ENCODE results near the gene ARHGAP1. TPM values are rescaled to one million over a fixed set of nuclear protein-coding genes. Genes with fewer than 3 reads are reported as not detected.
"Not testable (repeated sequence)": the region's sequence is repeated elsewhere in the genome, so short reads cannot be mapped to it uniquely, and the experiment has no call there.

Gene ARHGAP1
- total and polyA plus RNA-seq, 2 of the 4 experiments (the other 2 are of a cell fraction), result 46.6 to 78.8 TPM

DNA sequence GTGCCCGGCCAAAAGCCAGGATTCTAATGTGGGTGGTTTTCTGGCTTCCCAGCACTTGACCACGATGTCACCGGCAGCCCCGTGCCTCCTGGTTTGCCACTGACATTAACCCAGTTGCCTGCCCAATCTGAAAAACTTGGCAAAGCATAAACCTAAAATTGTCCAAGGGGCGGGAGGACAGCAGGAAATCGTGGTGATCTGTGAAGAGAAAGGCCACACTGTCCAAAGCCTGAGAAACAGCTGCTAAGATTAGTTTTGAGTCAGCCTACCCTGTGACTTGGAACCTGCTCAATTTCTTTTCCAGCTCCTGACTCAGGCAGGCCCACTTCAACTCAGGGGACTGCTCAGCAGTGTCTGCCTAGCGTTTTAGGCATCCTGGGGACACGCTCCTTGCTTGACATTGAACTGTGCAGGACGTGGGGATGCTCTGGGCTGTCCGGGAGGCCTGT, 10.4 kb upstream of the ARHGAP1 start:
- peak overlapping the region; percentile 95 for H3K4ac ChIP-seq (ENCODE audit: low read depth, low read length)
- H3K4me3 ChIP-seq (ENCODE audit: insufficient read depth, low read depth, low read length), result no peak overlapping the region
- H2BK120ac ChIP-seq (ENCODE audit: low read depth, low read length), result peak overlapping the region; percentile 89
- H2BK20ac ChIP-seq (ENCODE audit: low read depth, low read length), result peak overlapping the region; percentile 95; the same call in 1 of the 2 replicates
- dilution Hi-C loops (cut with HindIII; ENCODE audit: low sequenced_read_pairs, unreplicated experiment), result no loop called here
- peak overlapping the region; percentile 82 for H3K14ac ChIP-seq (replicated peaks; ENCODE audit: low read depth, low read length)
- peaks cover 18% of the 10 kb centered on the region for H3K36me3 ChIP-seq (ENCODE audit: control insufficient read depth, insufficient read depth, low read length)
- peak overlapping the region in 1 of 2 experiments; percentile 77; a peak in 2 of 4 replicates for H4K8ac ChIP-seq (ENCODE audit: low read depth in 2 of 2, low read length in 2 of 2)
- H3K79me1 ChIP-seq (ENCODE audit: low read depth in 1 of 2, low read length in 2 of 2), result peaks cover 6 to 38% of the 10 kb centered on the region in 2 experiments
- peak overlapping the region; percentile 69 for H4K5ac ChIP-seq (ENCODE audit: low read depth, low read length)
- H3K9me1 ChIP-seq (ENCODE audit: insufficient read depth, low read length), result peaks cover 18% of the 10 kb centered on the region
- peak; percentile 36; the same call in 1 of the 2 replicates for TF ChIP-seq MAZ (IDR thresholded peaks at IDR 0.05; ENCODE audit: borderline replicate concordance, low read depth, low read length)
- TF ChIP-seq NFE2L2 (IDR thresholded peaks at IDR 0.05; ENCODE audit: low read depth, low read length), result peak; percentile 1; the same call in 1 of the 2 replicates
- no peak for TF ChIP-seq POLR2A (IDR thresholded peaks at IDR 0.05; ENCODE audit: low read depth, low read length)
- peak; percentile 62 for TF ChIP-seq RCOR1 (IDR thresholded peaks at IDR 0.05; ENCODE audit: insufficient replicate concordance, low read length)
- no peak for TF ChIP-seq CHD1 (IDR thresholded peaks at IDR 0.05; ENCODE audit: low read depth, low read length)
- 0 out of 2 replicates have a peak, but pooled peaks have one; percentile 31 for TF ChIP-seq MXI1 (IDR thresholded peaks at IDR 0.05; ENCODE audit: borderline replicate concordance, low read depth, low read length)
- H3K18ac ChIP-seq (ENCODE audit: low read depth, low read length), result peak overlapping the region; percentile 77
- H2AFZ ChIP-seq (replicated peaks; ENCODE audit: low read length, poor library complexity), result peak overlapping the region; percentile 82
- BruUV-seq (replicated peaks), result no TSS peak
- H2BK5ac ChIP-seq (ENCODE audit: low read depth, low read length, poor library complexity, severe bottlenecking), result peak overlapping the region; percentile 78
- H2BK15ac ChIP-seq (ENCODE audit: low read depth, low read length), result peak overlapping the region; percentile 95; the same call in 1 of the 3 replicates
- DNase-seq (peak; percentile 97), ATAC-seq (ENCODE audit: low read depth) (peak; percentile 92)
- intact Hi-C loops (cut with micrococcal nuclease), result no loop called here
- no peaks in the 10 kb centered on the region; the same call in 1 of the 2 replicates for H4K20me1 ChIP-seq (ENCODE audit: insufficient read depth, low read length)
- H3K4me1 ChIP-seq (ENCODE audit: control insufficient read depth, insufficient read depth, low read length), result peaks cover 14% of the 10 kb centered on the region
- no peak overlapping the region for H3K56ac ChIP-seq (ENCODE audit: extremely low read depth, insufficient read depth, low read length)
- H3K27ac ChIP-seq (ENCODE audit: insufficient read depth, low read length), result peak overlapping the region; percentile 83; the same call in 1 of the 2 replicates
- H3K23ac ChIP-seq (ENCODE audit: low read depth, low read length), result peak overlapping the region; percentile 61; the same call in 1 of the 2 replicates
- H3K4me2 ChIP-seq (ENCODE audit: low read depth, low read length), result no peak overlapping the region
- no peaks in the 10 kb centered on the region for H3K9me3 ChIP-seq (ENCODE audit: control insufficient read depth, insufficient read depth, low read length)
- in situ Hi-C loops (cut with MboI; ENCODE audit: low sequenced_read_pairs), result no loop called here
- H3K9ac ChIP-seq (ENCODE audit: low read depth, low read length), result no peak overlapping the region
- H3K27me3 ChIP-seq (ENCODE audit: control insufficient read depth, insufficient read depth, low read length), result no peaks in the 10 kb centered on the region
- WGBS, 2 experiments (ENCODE audit: extremely low coverage in 2 of 2, insufficient read length in 1 of 2), result 30% methylated on average over 2 of the region's 10 CpGs; no CpG with 5 or more reads in 1 of the 2 experiments
- peak overlapping the region; percentile 89 for H2AK9ac ChIP-seq (replicated peaks; ENCODE audit: low read depth, low read length, poor library complexity)
- ChIA-PET POLR2A (ENCODE audit: unreplicated experiment) (interaction anchor here (0.7 to 0.9 kb wide), 2 partner anchors 7 to 10 kb away, joined by 4 to 5 read pairs; partner anchors contain the start of genes ARHGAP1 and ZNF408), CTCF (interaction anchor here (0.5 to 0.7 kb wide), 2 partner anchors 203 to 419 kb away, joined by 3 to 4 read pairs; no protein-coding TSS in a partner anchor)
- peak overlapping the region; percentile 69 for H4K91ac ChIP-seq (ENCODE audit: insufficient read depth, low read depth, low read length)
- H2AK5ac ChIP-seq (ENCODE audit: low read depth, low read length), result peak overlapping the region; percentile 99; the same call in 1 of the 2 replicates

DNA sequence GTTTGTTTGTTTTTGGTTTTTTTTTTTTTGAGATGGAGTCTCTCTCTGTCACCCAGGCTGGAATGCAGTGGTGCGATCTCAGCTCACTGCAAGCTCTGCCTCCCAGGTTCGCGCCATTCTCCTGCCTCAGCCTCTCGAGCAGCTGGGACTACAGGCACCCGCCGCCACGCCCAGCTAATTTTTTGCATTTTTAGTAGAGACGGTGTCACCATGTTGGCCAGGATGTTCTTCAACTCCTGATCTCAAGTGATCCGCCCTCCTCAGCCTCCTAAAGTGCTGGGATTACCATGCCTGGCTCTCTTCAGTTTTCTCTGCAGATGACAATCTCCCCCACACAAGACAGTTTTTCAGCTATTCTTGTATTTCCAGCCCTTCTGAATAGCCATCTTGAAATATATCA, 8.9 kb upstream of the ARHGAP1 start:
- H4K5ac ChIP-seq (ENCODE audit: low read depth, low read length); DNase-seq; H2AFZ ChIP-seq (replicated peaks; ENCODE audit: low read length, poor library complexity); intact Hi-C loops (cut with micrococcal nuclease); H2AK5ac ChIP-seq (ENCODE audit: low read depth, low read length); H3K18ac ChIP-seq (ENCODE audit: low read depth, low read length); H3K23ac ChIP-seq (ENCODE audit: low read depth, low read length); H2BK120ac ChIP-seq (ENCODE audit: low read depth, low read length); H3K9ac ChIP-seq (ENCODE audit: low read depth, low read length); BruUV-seq (replicated peaks); H2BK20ac ChIP-seq (ENCODE audit: low read depth, low read length); CTCF ChIA-PET; H4K91ac ChIP-seq (ENCODE audit: insufficient read depth, low read depth, low read length); H3K4me1 ChIP-seq (ENCODE audit: control insufficient read depth, insufficient read depth, low read length); H3K4me3 ChIP-seq (ENCODE audit: insufficient read depth, low read depth, low read length); H4K20me1 ChIP-seq (ENCODE audit: insufficient read depth, low read length); H3K27ac ChIP-seq (ENCODE audit: insufficient read depth, low read length); H3K4ac ChIP-seq (ENCODE audit: low read depth, low read length); H3K14ac ChIP-seq (replicated peaks; ENCODE audit: low read depth, low read length); H4K8ac ChIP-seq (ENCODE audit: low read depth in 2 of 2, low read length in 2 of 2); H3K4me2 ChIP-seq (ENCODE audit: low read depth, low read length); H3K56ac ChIP-seq (ENCODE audit: extremely low read depth, insufficient read depth, low read length); H2BK15ac ChIP-seq (ENCODE audit: low read depth, low read length); H3K9me3 ChIP-seq (ENCODE audit: control insufficient read depth, insufficient read depth, low read length); in situ Hi-C loops (cut with MboI; ENCODE audit: low sequenced_read_pairs); H2BK5ac ChIP-seq (ENCODE audit: low read depth, low read length, poor library complexity, severe bottlenecking); POLR2A ChIA-PET (ENCODE audit: unreplicated experiment); H3K27me3 ChIP-seq (ENCODE audit: control insufficient read depth, insufficient read depth, low read length); dilution Hi-C loops (cut with HindIII; ENCODE audit: low sequenced_read_pairs, unreplicated experiment); ATAC-seq (ENCODE audit: low read depth); H2AK9ac ChIP-seq (replicated peaks; ENCODE audit: low read depth, low read length, poor library complexity): not testable (repeated sequence)
- Histone ChIP-seq H3K9me1 (ENCODE audit: insufficient read depth, low read length) (peaks cover 12% of the 10 kb centered on the region), H3K36me3 (ENCODE audit: control insufficient read depth, insufficient read depth, low read length) (peaks cover 32% of the 10 kb centered on the region), H3K79me1 (ENCODE audit: low read depth in 1 of 2, low read length in 2 of 2) (peaks cover 6 to 48% of the 10 kb centered on the region in 2 experiments)
- 91% methylated on average over 7 of the region's 9 CpGs; no CpG with 5 or more reads in 1 of the 2 experiments for WGBS, 2 experiments (ENCODE audit: extremely low coverage in 2 of 2, insufficient read length in 1 of 2)
